Activated B cell treated with CpG ODN at 0.5 μM for 24 hours (primary cell): Measurements from ENCODE around the gene APBB2. TPM values are rescaled to one million over a fixed set of nuclear protein-coding genes. Genes with fewer than 3 reads are reported as not detected.
A peak's percentile ranks its signal among the peaks of the same experiment; 100 is the strongest.

ENCODE experiments used
- ATAC-seq: fragments of 200-7000 bp; cut with Tn5 transposase; one replicate; pipeline ENCODE4 v1.10.0; 2021; ENCODE audit warnings: low read depth, mild to moderate bottlenecking, moderate library complexity
- CTCF ChIA-PET: fragments of 350-600 bp; sonication (Branson Sonifier 250); formaldehyde crosslinking; loops from one replicate; lab custom pipeline; 2021; ENCODE audit warnings: antibody characterized with exemption; lab: Charles Lee
- POLR2A ChIA-PET: fragments of 350-600 bp; sonication (Branson Sonifier 250); formaldehyde crosslinking; loops from one replicate; lab custom pipeline; 2021; ENCODE audit warnings: antibody characterized with exemption; lab: Charles Lee
- DNase-seq: peaks from one replicate; pipeline ENCODE4 v3.0.0; 2022
- H3K27ac Mint-ChIP-seq: one replicate; pipeline ENCODE4 v1.8.0; 2020; ENCODE audit warnings: mixed read lengths
- H3K27me3 Mint-ChIP-seq: one replicate; pipeline ENCODE4 v1.8.0; 2021; ENCODE audit warnings: mixed read lengths
- H3K36me3 Mint-ChIP-seq: one replicate; pipeline ENCODE4 v1.8.0; 2021; ENCODE audit warnings: low read depth, mixed read lengths
- H3K4me1 Mint-ChIP-seq: one replicate; pipeline ENCODE4 v1.8.0; 2021; ENCODE audit warnings: mixed read lengths
- H3K4me3 Mint-ChIP-seq: one replicate; pipeline ENCODE4 v1.8.0; 2020; ENCODE audit warnings: mild to moderate bottlenecking, mixed read lengths
- H3K9me3 Mint-ChIP-seq: one replicate; pipeline ENCODE4 v1.8.0; 2020; ENCODE audit warnings: mixed read lengths
- CTCF ChIP-seq: fragments of 200-600 bp; IDR thresholded peaks from one replicate; pipeline ENCODE4 v1.8.0; 2022; ENCODE audit warnings: antibody characterized with exemption, mild to moderate bottlenecking
- intact Hi-C: fragments of 100-400 bp; cut with micrococcal nuclease; formaldehyde crosslinking; loops from one replicate; pipeline ENCODE4 v1.15.1; 2024
- total RNA-seq: library from RNA; stranded (reverse); gene quantifications from 2 replicates; pipeline ENCODE4 v1.2.3, GENCODE V29; 2022

Gene APBB2
- total RNA-seq, 1 donor from 2014 or later = 3.7 TPM

DNA sequence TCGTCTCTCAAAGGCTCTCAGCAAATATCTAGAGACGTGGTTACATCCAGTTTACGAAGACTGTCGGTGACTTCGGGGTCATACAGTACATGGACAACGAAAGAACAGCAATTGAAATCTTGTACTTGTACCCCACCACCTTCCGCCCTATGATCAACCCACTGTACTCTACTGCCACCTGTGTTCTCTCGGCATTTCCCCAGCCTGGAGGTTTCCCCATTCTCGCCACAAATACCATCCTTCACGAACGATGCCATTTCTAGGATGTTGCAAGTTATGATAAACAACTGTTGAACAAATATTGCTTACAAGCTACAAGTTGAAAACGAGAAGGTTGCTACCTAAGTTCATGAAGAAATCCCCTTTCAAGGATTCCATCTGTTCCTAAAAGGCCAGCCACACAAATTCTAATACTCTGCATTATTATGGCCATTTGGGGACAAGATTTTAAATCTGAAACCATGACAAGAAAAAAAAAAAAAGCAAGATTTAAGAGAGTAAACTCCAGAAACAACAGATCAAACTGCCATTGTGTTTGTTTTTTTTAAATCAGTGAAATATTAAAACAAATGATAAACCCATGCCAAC, 1.6 kb downstream of the APBB2 start:
- ATAC-seq (no peak), DNase-seq (no peak)
- no peaks in the 10 kb centered on the region for H3K9me3 Mint-ChIP-seq
- ChIA-PET CTCF (interaction anchor here (1.9 kb wide), 1 partner anchor 236 kb away, joined by 10 read pairs; no protein-coding TSS in a partner anchor), POLR2A (no interaction called here)
- peak overlapping the region; percentile 44 for H3K4me3 Mint-ChIP-seq
- intact Hi-C loops = loop anchor here (1.0 kb wide), 1 partner anchor 236 kb away; no protein-coding TSS in a partner anchor
- peaks cover 31% of the 10 kb centered on the region for H3K4me1 Mint-ChIP-seq
- no peak for TF ChIP-seq CTCF
- H3K36me3 Mint-ChIP-seq = no peaks in the 10 kb centered on the region
- H3K27ac Mint-ChIP-seq = no peak overlapping the region
- peaks cover 51% of the 10 kb centered on the region for H3K27me3 Mint-ChIP-seq

- Mint-ChIP-seq H3K4me1 (peaks cover 30% of the 10 kb centered on the region), H3K4me3 (peak overlapping the region; percentile 44), H3K27ac (no peak overlapping the region), H3K9me3 (no peaks in the 10 kb centered on the region), H3K36me3 (no peaks in the 10 kb centered on the region), H3K27me3 (peaks cover 45% of the 10 kb centered on the region)
- DNase-seq (no peak), ATAC-seq (no peak)
- CTCF ChIA-PET = interaction anchor here (1.9 kb wide), 1 partner anchor 235 kb away, joined by 10 read pairs; no protein-coding TSS in a partner anchor
- POLR2A ChIA-PET = no interaction called here
- intact Hi-C loops = loop anchor here (1.0 kb wide), 1 partner anchor 236 kb away; no protein-coding TSS in a partner anchor
- TF ChIP-seq CTCF = no peak
Measured at GRCh38 chr4:41211951-41212615, 2.3 kb downstream of the APBB2 start.

- DNase-seq (no peak), ATAC-seq (no peak)
- H3K27me3 Mint-ChIP-seq = peaks cover 27% of the 10 kb centered on the region
- no peak overlapping the region for H3K4me3 Mint-ChIP-seq
- no peak for TF ChIP-seq CTCF
- no peaks in the 10 kb centered on the region for H3K36me3 Mint-ChIP-seq
- peaks cover 15% of the 10 kb centered on the region for H3K4me1 Mint-ChIP-seq
- intact Hi-C loops = no loop called here
- no peak overlapping the region for H3K27ac Mint-ChIP-seq
- ChIA-PET POLR2A (no interaction called here), CTCF (no interaction called here)
- H3K9me3 Mint-ChIP-seq = no peaks in the 10 kb centered on the region
Measured at GRCh38 chr4:41209901-41210300, 4.4 kb downstream of the APBB2 start.

DNA sequence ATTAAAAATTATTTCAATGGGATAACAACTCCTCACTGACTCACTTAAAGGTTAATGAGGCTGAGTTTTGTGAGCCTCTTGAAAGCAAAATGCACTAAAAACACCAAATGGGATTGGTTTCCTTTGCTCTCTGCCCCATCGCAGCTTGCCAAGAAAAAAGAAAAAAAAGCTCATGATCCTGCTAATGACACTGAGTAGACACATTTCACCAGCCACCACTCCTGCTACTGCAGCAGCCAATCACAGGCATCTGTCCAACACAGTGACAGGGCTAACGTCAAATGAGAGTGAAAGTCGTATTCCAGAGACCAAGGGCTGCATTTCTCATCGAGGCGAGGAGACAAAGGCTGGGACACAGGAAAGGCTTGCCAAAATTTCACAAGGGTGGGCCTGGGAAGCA, 5.2 kb downstream of the APBB2 start:
- DNase-seq = no peak
- intact Hi-C loops = no loop called here
- POLR2A ChIA-PET = no interaction called here

More for the DNA sequence above, 5.2 kb downstream of the APBB2 start:
- CTCF ChIA-PET = no interaction called here
- no peaks in the 10 kb centered on the region for H3K36me3 Mint-ChIP-seq
- peaks cover 10% of the 10 kb centered on the region for H3K4me1 Mint-ChIP-seq
- ATAC-seq = no peak
- no peaks in the 10 kb centered on the region for H3K9me3 Mint-ChIP-seq
- TF ChIP-seq CTCF = no peak
- H3K4me3 Mint-ChIP-seq = no peak overlapping the region
- no peak overlapping the region for H3K27ac Mint-ChIP-seq
- H3K27me3 Mint-ChIP-seq = peaks cover 24% of the 10 kb centered on the region
